SK-N-SH treated with all-trans-retinoic acid at 6 μM for 48 hours (cell line): ENCODE results near the gene NINJ2.

Experiments used
- ATAC-seq: fragments of 200-7000 bp; cut with Tn5 transposase; 3 replicates; pipeline ENCODE4 v1.9.1; 2020; ENCODE audit warnings: mild to moderate bottlenecking, moderate library complexity
- ARNTL ChIP-seq: fragments of 450-650 bp; formaldehyde crosslinking; IDR thresholded peaks from 2 replicates; pipeline ENCODE4 v1.5.0; 2020; ENCODE audit warnings: low read depth, mild to moderate bottlenecking, moderate library complexity, borderline replicate concordance
- CSDC2 ChIP-seq: fragments of 250-450 bp; sonication (Bioruptor Pico); IDR thresholded peaks from 2 replicates; pipeline ENCODE4 v1.5.0; 2020; ENCODE audit warnings: mild to moderate bottlenecking, moderate library complexity
- CSRNP3 ChIP-seq: fragments of 250-450 bp; sonication (Bioruptor Pico); IDR thresholded peaks from 2 replicates; pipeline ENCODE4 v1.5.1; 2021; ENCODE audit warnings: mild to moderate bottlenecking, moderate library complexity
- ESRRG ChIP-seq: fragments of 250-450 bp; sonication (Bioruptor Pico); IDR thresholded peaks from 2 replicates; pipeline ENCODE4 v1.6.1; 2021; ENCODE audit warnings: mild to moderate bottlenecking
- GLIS3 ChIP-seq: fragments of 250-450 bp; sonication (Bioruptor Pico); IDR thresholded peaks from 2 replicates; pipeline ENCODE4 v1.5.0; 2020; ENCODE audit warnings: mild to moderate bottlenecking, moderate library complexity
- OSR1 ChIP-seq: fragments of 250-450 bp; sonication (Bioruptor Pico); IDR thresholded peaks from 2 replicates; pipeline ENCODE4 v1.8.0; 2022; ENCODE audit warnings: moderate library complexity, mild to moderate bottlenecking, inconsistent platforms
- POU6F1 ChIP-seq: fragments of 250-450 bp; sonication (Bioruptor Pico); IDR thresholded peaks from 2 replicates; pipeline ENCODE4 v1.8.0; 2021; ENCODE audit warnings: low read depth, mild to moderate bottlenecking, moderate library complexity, borderline replicate concordance
- PPARA ChIP-seq: fragments of 250-450 bp; sonication (Bioruptor Pico); IDR thresholded peaks from 2 replicates; pipeline ENCODE4 v1.5.0; 2020; ENCODE audit warnings: mild to moderate bottlenecking, borderline replicate concordance
- RARB ChIP-seq: fragments of 250-450 bp; sonication (Bioruptor Pico); IDR thresholded peaks from 2 replicates; pipeline ENCODE4 v1.8.0; 2021; ENCODE audit warnings: mild to moderate bottlenecking, moderate library complexity
- SNAI2 ChIP-seq: fragments of 250-450 bp; sonication (Bioruptor Pico); IDR thresholded peaks from 2 replicates; pipeline ENCODE4 v1.5.0; 2020; ENCODE audit warnings: mild to moderate bottlenecking, moderate library complexity
- TCF4 ChIP-seq: fragments of 250-450 bp; sonication (Bioruptor Pico); IDR thresholded peaks from 2 replicates; pipeline ENCODE4 v1.8.0; 2021; ENCODE audit warnings: mild to moderate bottlenecking, moderate library complexity, borderline replicate concordance
- TOX ChIP-seq: fragments of 250-450 bp; sonication (Bioruptor Pico); IDR thresholded peaks from 2 replicates; pipeline ENCODE4 v1.8.0; 2021; ENCODE audit warnings: mild to moderate bottlenecking, moderate library complexity, borderline replicate concordance
- ZFP3 ChIP-seq: fragments of 250-450 bp; sonication (Bioruptor Pico); IDR thresholded peaks from 2 replicates; pipeline ENCODE4 v1.5.0; 2020; ENCODE audit warnings: mild to moderate bottlenecking, moderate library complexity
- ZFP30 ChIP-seq: fragments of 450-650 bp; formaldehyde crosslinking; IDR thresholded peaks from 2 replicates; pipeline ENCODE4 v1.5.0; 2022; ENCODE audit warnings: mild to moderate bottlenecking, moderate library complexity
- ZNF565 ChIP-seq: fragments of 450-650 bp; formaldehyde crosslinking; conservative IDR thresholded peaks from 2 replicates; pipeline ENCODE4 v1.5.0; 2020; ENCODE audit warnings: low read depth, mild to moderate bottlenecking, moderate library complexity
- ZNF70 ChIP-seq: fragments of 450-650 bp; formaldehyde crosslinking; IDR thresholded peaks from 2 replicates; pipeline ENCODE4 v1.5.0; 2020; ENCODE audit warnings: mild to moderate bottlenecking, moderate library complexity
- ZNF8 ChIP-seq: fragments of 450-650 bp; formaldehyde crosslinking; IDR thresholded peaks from 2 replicates; pipeline ENCODE4 v1.5.0; 2020; ENCODE audit warnings: mild to moderate bottlenecking, moderate library complexity
- TF ChIP-seq, protein P1 (sequence below): fragments of 250-450 bp; sonication (Bioruptor Pico); IDR thresholded peaks from 2 replicates; pipeline ENCODE4 v1.5.0; 2020; ENCODE audit warnings: mild to moderate bottlenecking, moderate library complexity
- TF ChIP-seq, protein P2 (sequence below): fragments of 250-450 bp; sonication (Bioruptor Pico); IDR thresholded peaks from 2 replicates; pipeline ENCODE4 v1.5.1; 2020; ENCODE audit warnings: low read depth, mild to moderate bottlenecking, moderate library complexity
- TF ChIP-seq, protein P3 (sequence below): fragments of 250-450 bp; sonication (Bioruptor Pico); IDR thresholded peaks from 2 replicates; pipeline ENCODE4 v1.8.0; 2020; ENCODE audit warnings: mild to moderate bottlenecking, moderate library complexity, borderline replicate concordance

NINJ2 gene

GRCh38 chr12:617304-617915 is 45.8 kb downstream of the NINJ2 start:
- TF ChIP-seq PPARA (CRISPR knock-in tag) (no peak), CSRNP3 (CRISPR knock-in tag) (no peak), ARNTL (no peak), CSDC2 (CRISPR knock-in tag) (no peak), ZFP3 (CRISPR knock-in tag) (no peak), ZNF8 (CRISPR knock-in tag) (no peak), TOX (CRISPR knock-in tag) (no peak), ZFP30 (CRISPR knock-in tag) (no peak), POU6F1 (CRISPR knock-in tag) (no peak), OSR1 (CRISPR knock-in tag) (no peak), RARB (no peak), ESRRG (CRISPR knock-in tag) (no peak)
- TF ChIP-seq, protein P1, sequence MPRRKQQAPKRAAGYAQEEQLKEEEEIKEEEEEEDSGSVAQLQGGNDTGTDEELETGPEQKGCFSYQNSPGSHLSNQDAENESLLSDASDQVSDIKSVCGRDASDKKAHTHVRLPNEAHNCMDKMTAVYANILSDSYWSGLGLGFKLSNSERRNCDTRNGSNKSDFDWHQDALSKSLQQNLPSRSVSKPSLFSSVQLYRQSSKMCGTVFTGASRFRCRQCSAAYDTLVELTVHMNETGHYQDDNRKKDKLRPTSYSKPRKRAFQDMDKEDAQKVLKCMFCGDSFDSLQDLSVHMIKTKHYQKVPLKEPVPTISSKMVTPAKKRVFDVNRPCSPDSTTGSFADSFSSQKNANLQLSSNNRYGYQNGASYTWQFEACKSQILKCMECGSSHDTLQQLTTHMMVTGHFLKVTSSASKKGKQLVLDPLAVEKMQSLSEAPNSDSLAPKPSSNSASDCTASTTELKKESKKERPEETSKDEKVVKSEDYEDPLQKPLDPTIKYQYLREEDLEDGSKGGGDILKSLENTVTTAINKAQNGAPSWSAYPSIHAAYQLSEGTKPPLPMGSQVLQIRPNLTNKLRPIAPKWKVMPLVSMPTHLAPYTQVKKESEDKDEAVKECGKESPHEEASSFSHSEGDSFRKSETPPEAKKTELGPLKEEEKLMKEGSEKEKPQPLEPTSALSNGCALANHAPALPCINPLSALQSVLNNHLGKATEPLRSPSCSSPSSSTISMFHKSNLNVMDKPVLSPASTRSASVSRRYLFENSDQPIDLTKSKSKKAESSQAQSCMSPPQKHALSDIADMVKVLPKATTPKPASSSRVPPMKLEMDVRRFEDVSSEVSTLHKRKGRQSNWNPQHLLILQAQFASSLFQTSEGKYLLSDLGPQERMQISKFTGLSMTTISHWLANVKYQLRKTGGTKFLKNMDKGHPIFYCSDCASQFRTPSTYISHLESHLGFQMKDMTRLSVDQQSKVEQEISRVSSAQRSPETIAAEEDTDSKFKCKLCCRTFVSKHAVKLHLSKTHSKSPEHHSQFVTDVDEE = no peak
- TF ChIP-seq, protein P2, sequence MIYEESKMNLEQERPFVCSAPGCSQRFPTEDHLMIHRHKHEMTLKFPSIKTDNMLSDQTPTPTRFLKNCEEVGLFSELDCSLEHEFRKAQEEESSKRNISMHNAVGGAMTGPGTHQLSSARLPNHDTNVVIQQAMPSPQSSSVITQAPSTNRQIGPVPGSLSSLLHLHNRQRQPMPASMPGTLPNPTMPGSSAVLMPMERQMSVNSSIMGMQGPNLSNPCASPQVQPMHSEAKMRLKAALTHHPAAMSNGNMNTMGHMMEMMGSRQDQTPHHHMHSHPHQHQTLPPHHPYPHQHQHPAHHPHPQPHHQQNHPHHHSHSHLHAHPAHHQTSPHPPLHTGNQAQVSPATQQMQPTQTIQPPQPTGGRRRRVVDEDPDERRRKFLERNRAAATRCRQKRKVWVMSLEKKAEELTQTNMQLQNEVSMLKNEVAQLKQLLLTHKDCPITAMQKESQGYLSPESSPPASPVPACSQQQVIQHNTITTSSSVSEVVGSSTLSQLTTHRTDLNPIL = no peak
- ATAC-seq = no peak

DNA sequence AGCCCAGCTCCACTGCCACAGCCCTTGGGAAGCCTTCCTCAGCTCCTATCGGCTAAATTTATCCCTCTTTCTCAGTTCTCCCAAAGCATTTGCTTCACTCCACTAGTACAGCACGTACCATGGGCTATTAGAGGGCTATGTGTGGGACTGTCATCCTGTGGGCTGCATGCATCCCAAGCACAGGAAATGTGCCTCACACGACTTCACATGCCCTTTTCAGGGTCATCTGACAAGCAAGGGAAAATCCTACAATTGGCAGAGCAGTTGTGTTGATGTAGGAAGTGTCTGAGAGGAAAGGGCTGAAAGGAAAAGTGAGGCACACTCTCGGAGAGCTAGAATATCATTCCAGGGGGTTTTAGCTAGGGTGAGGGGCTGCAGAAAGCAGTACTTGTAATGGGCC is 47.6 kb downstream of the NINJ2 start:
- no peak for ATAC-seq
- no peak for TF ChIP-seq ZFP3 (CRISPR knock-in tag)
- no peak for TF ChIP-seq SNAI2
- no peak for TF ChIP-seq POU6F1 (CRISPR knock-in tag)
- TF ChIP-seq OSR1 (CRISPR knock-in tag) = no peak
- TF ChIP-seq TCF4 (CRISPR knock-in tag) = no peak
- TF ChIP-seq CSDC2 (CRISPR knock-in tag) = no peak
- no peak for TF ChIP-seq PPARA (CRISPR knock-in tag)
- TF ChIP-seq ZNF8 (CRISPR knock-in tag) = no peak
- no peak for TF ChIP-seq RARB
- TF ChIP-seq ZNF70 (CRISPR knock-in tag) = no peak
- TF ChIP-seq ZFP30 (CRISPR knock-in tag) = no peak
- TF ChIP-seq, protein P1 = no peak
- TF ChIP-seq ARNTL = no peak
- TF ChIP-seq GLIS3 (CRISPR knock-in tag) = no peak
- no peak for TF ChIP-seq ZNF565
- TF ChIP-seq, protein P2 = no peak
- TF ChIP-seq, protein P3, sequence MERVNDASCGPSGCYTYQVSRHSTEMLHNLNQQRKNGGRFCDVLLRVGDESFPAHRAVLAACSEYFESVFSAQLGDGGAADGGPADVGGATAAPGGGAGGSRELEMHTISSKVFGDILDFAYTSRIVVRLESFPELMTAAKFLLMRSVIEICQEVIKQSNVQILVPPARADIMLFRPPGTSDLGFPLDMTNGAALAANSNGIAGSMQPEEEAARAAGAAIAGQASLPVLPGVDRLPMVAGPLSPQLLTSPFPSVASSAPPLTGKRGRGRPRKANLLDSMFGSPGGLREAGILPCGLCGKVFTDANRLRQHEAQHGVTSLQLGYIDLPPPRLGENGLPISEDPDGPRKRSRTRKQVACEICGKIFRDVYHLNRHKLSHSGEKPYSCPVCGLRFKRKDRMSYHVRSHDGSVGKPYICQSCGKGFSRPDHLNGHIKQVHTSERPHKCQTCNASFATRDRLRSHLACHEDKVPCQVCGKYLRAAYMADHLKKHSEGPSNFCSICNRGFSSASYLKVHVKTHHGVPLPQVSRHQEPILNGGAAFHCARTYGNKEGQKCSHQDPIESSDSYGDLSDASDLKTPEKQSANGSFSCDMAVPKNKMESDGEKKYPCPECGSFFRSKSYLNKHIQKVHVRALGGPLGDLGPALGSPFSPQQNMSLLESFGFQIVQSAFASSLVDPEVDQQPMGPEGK (CRISPR knock-in tag) = no peak
- no peak for TF ChIP-seq CSRNP3 (CRISPR knock-in tag)
- TF ChIP-seq TOX (CRISPR knock-in tag) = no peak
